Mesendoderm (in vitro differentiated cells): ENCODE data around the gene NCOR1.
"Not testable (repeated sequence)": the region's sequence is repeated elsewhere in the genome, so short reads cannot be mapped to it uniquely, and the experiment has no call there.

Source experiments
- DNase-seq: peaks from one replicate; pipeline ENCODE4 v3.0.0; 2013
- H2AK5ac ChIP-seq: 2 replicates; pipeline ENCODE4 v1.6.1; 2013; ENCODE audit warnings: low read length, inconsistent platforms
- H2BK120ac ChIP-seq: 2 replicates; pipeline ENCODE4 v1.6.1; 2013; ENCODE audit warnings: low read depth, mild to moderate bottlenecking, low read length, moderate library complexity, mixed read lengths
- H2BK15ac ChIP-seq: replicated peaks from 2 replicates; pipeline ENCODE4 v1.6.1; 2013; ENCODE audit warnings: low read depth, mild to moderate bottlenecking, moderate library complexity
- H2BK5ac ChIP-seq: 2 replicates; pipeline ENCODE4 v1.6.1; 2013; ENCODE audit warnings: low read length, inconsistent platforms
- H3K18ac ChIP-seq: 2 replicates; pipeline ENCODE4 v1.6.1; 2013; ENCODE audit warnings: mild to moderate bottlenecking, low read length, mixed read lengths
- H3K23ac ChIP-seq: one replicate; pipeline ENCODE4 v1.6.1; 2013; ENCODE audit warnings: low read length
- H3K27ac ChIP-seq: 2 replicates; pipeline ENCODE4 v1.5.1; 2013; ENCODE audit warnings: low read depth, mild to moderate bottlenecking, inconsistent platforms, low read length, moderate library complexity
- H3K27me3 ChIP-seq: 2 replicates; pipeline ENCODE4 v1.6.1; 2013; ENCODE audit warnings: low read length, control low read depth, mild to moderate bottlenecking, inconsistent platforms; ENCODE audit not compliant: insufficient read depth, poor library complexity
- H3K36me3 ChIP-seq: 2 replicates; pipeline ENCODE4 v1.6.1; 2013; ENCODE audit warnings: low read length, inconsistent platforms; ENCODE audit not compliant: control insufficient read depth, insufficient read depth
- H3K4ac ChIP-seq: one replicate; pipeline ENCODE4 v1.6.1; 2013; ENCODE audit warnings: low read depth, mild to moderate bottlenecking, low read length, moderate library complexity
- H3K4me1 ChIP-seq: 2 replicates; pipeline ENCODE4 v1.6.1; 2013; ENCODE audit warnings: low read depth, low read length, inconsistent platforms; ENCODE audit not compliant: control insufficient read depth
- H3K4me2 ChIP-seq: 2 replicates; pipeline ENCODE4 v1.6.1; 2013; ENCODE audit warnings: low read length
- H3K4me3 ChIP-seq: 2 replicates; pipeline ENCODE4 v1.5.1; 2013; ENCODE audit warnings: mild to moderate bottlenecking, low read length
- H3K56ac ChIP-seq: one replicate; pipeline ENCODE4 v1.6.1; 2013; ENCODE audit warnings: low read length
- H3K79me1 ChIP-seq: 2 replicates; pipeline ENCODE4 v1.6.1; 2013; ENCODE audit warnings: low read length, inconsistent platforms
- H3K79me2 ChIP-seq: 2 replicates; pipeline ENCODE4 v1.6.1; 2013; ENCODE audit warnings: mild to moderate bottlenecking, low read length; ENCODE audit not compliant: control insufficient read depth, insufficient read depth
- H3K9ac ChIP-seq: 2 replicates; pipeline ENCODE4 v1.6.1; 2013; ENCODE audit warnings: low read length, inconsistent platforms
- H4K5ac ChIP-seq: one replicate; pipeline ENCODE4 v1.6.1; 2013; ENCODE audit warnings: low read length
- H4K8ac ChIP-seq: one replicate; pipeline ENCODE4 v1.6.1; 2013; ENCODE audit warnings: low read depth, mild to moderate bottlenecking, control low read depth, low read length, moderate library complexity
- WGBS: extraction: QIAGEN DNeasy Blood & Tissue Kit; methylation state at CpG from one replicate; pipeline ENCODE4 v1.1.7; 2013; ENCODE audit warnings: low lambda C conversion rate, missing lambda C conversion rate; ENCODE audit not compliant: insufficient coverage; ENCODE audit errors: extremely low coverage; 5-methylcytosine and 5-hydroxymethylcytosine counted together

Gene NCOR1

GRCh38 chr17:16215002-16215272, 397 bp downstream of the NCOR1 start:
- H3K9ac ChIP-seq: peak overlapping the region; percentile 94
- WGBS: no CpG with 5 or more reads among the region's 27 CpGs

GRCh38 chr17:16214190-16215001, 938 bp downstream of the NCOR1 start:
- Histone ChIP-seq H2BK120ac (no peak overlapping the region), H2BK15ac (no peak overlapping the region), H2BK5ac (no peak overlapping the region), H3K18ac (peak overlapping the region; percentile 97), H4K5ac (no peak overlapping the region), H2AK5ac (no peak overlapping the region), H4K8ac (no peak overlapping the region), H3K36me3 (no peaks in the 10 kb centered on the region), H3K27ac (peak overlapping the region; percentile 80), H3K79me1 (peaks cover 1% of the 10 kb centered on the region), H3K4ac (peak overlapping the region; percentile 97), H3K23ac (peak overlapping the region; percentile 45), H3K27me3 (no peaks in the 10 kb centered on the region), H3K4me1 (peaks cover 2% of the 10 kb centered on the region), H3K4me2 (peak overlapping the region; percentile 98), H3K9ac (peak overlapping the region; percentile 94), H3K56ac (peak overlapping the region; percentile 97), H3K4me3 (peak overlapping the region; percentile 81), H3K79me2 (peaks cover 51% of the 10 kb centered on the region)
- no peak for DNase-seq
- no CpG with 5 or more reads among the region's 16 CpGs for WGBS

More at GRCh38 chr17:16215002-16215272, 397 bp downstream of the NCOR1 start:
- no peaks in the 10 kb centered on the region for H3K27me3 ChIP-seq
- H3K18ac ChIP-seq: peak overlapping the region; percentile 97
- peak overlapping the region; percentile 97 for H3K56ac ChIP-seq
- peak overlapping the region; percentile 97 for H3K4ac ChIP-seq
- H2BK15ac ChIP-seq: no peak overlapping the region
- no peak overlapping the region for H4K8ac ChIP-seq
- peak overlapping the region; percentile 80 for H3K27ac ChIP-seq
- peaks cover 51% of the 10 kb centered on the region for H3K79me2 ChIP-seq
- peak overlapping the region; percentile 45 for H3K23ac ChIP-seq
- H2BK120ac ChIP-seq: peak overlapping the region; percentile 69
- no peak overlapping the region for H4K5ac ChIP-seq
- no peak overlapping the region for H2BK5ac ChIP-seq
- peak overlapping the region; percentile 98 for H3K4me2 ChIP-seq
- H3K4me1 ChIP-seq: peaks cover 2% of the 10 kb centered on the region
- H3K4me3 ChIP-seq: peak overlapping the region; percentile 81
- H3K79me1 ChIP-seq: peaks cover 1% of the 10 kb centered on the region
- no peak overlapping the region for H2AK5ac ChIP-seq
- peak; percentile 69 for DNase-seq
- no peaks in the 10 kb centered on the region for H3K36me3 ChIP-seq

GRCh38 chr17:16212793-16213192, 2.5 kb downstream of the NCOR1 start:
- Histone ChIP-seq H2BK15ac (no peak overlapping the region), H2BK120ac (no peak overlapping the region), H3K4ac (no peak overlapping the region), H3K27me3 (no peaks in the 10 kb centered on the region), H3K79me2 (peaks cover 52% of the 10 kb centered on the region), H2BK5ac (no peak overlapping the region), H3K56ac (peak overlapping the region; percentile 34), H3K4me2 (no peak overlapping the region), H2AK5ac (no peak overlapping the region), H3K4me1 (peaks cover 2% of the 10 kb centered on the region), H3K9ac (no peak overlapping the region), H3K4me3 (no peak overlapping the region), H3K79me1 (peaks cover 1% of the 10 kb centered on the region), H4K5ac (no peak overlapping the region), H3K36me3 (no peaks in the 10 kb centered on the region), H3K18ac (no peak overlapping the region), H3K27ac (no peak overlapping the region), H3K23ac (no peak overlapping the region), H4K8ac (no peak overlapping the region)
- WGBS: no CpG with 5 or more reads among the region's 6 CpGs
- no peak for DNase-seq

GRCh38 chr17:16211590-16211989, 3.7 kb downstream of the NCOR1 start:
- Histone ChIP-seq H3K27me3 (no peaks in the 10 kb centered on the region), H2BK5ac (no peak overlapping the region), H3K9ac (no peak overlapping the region), H4K8ac (no peak overlapping the region), H3K4me3 (no peak overlapping the region), H3K23ac (no peak overlapping the region), H3K4me2 (no peak overlapping the region), H2BK120ac (no peak overlapping the region), H3K79me2 (peaks cover 45% of the 10 kb centered on the region), H4K5ac (no peak overlapping the region), H2AK5ac (no peak overlapping the region), H3K56ac (no peak overlapping the region), H3K4ac (no peak overlapping the region), H2BK15ac (no peak overlapping the region), H3K4me1 (peaks cover 2% of the 10 kb centered on the region), H3K36me3 (no peaks in the 10 kb centered on the region), H3K79me1 (no peaks in the 10 kb centered on the region), H3K27ac (no peak overlapping the region), H3K18ac (no peak overlapping the region)
- no peak for DNase-seq
- WGBS: no CpG with 5 or more reads among the region's 3 CpGs

- not testable (repeated sequence) for H2BK15ac ChIP-seq, H2AK5ac ChIP-seq, H3K27me3 ChIP-seq, H4K5ac ChIP-seq, H3K36me3 ChIP-seq, H3K27ac ChIP-seq, H3K4ac ChIP-seq, H2BK5ac ChIP-seq, H3K9ac ChIP-seq, H4K8ac ChIP-seq, H3K4me3 ChIP-seq, H3K23ac ChIP-seq, H2BK120ac ChIP-seq, H3K56ac ChIP-seq, H3K18ac ChIP-seq, DNase-seq, H3K4me2 ChIP-seq, H3K4me1 ChIP-seq, H3K79me1 ChIP-seq
- peaks cover 37% of the 10 kb centered on the region for H3K79me2 ChIP-seq
- WGBS: no CpG with 5 or more reads among the region's 6 CpGs
These were observed 10.6 kb downstream of the NCOR1 start for GRCh38 chr17:16204763-16205162.
